Measurements from ENCODE around the gene PDZK1.
A peak's percentile ranks its signal among the peaks of the same experiment; 100 is the strongest.
"Not testable (repeated sequence)": the region's sequence is repeated elsewhere in the genome, so short reads cannot be mapped to it uniquely, and the experiment has no call there.

Gene PDZK1

DNA sequence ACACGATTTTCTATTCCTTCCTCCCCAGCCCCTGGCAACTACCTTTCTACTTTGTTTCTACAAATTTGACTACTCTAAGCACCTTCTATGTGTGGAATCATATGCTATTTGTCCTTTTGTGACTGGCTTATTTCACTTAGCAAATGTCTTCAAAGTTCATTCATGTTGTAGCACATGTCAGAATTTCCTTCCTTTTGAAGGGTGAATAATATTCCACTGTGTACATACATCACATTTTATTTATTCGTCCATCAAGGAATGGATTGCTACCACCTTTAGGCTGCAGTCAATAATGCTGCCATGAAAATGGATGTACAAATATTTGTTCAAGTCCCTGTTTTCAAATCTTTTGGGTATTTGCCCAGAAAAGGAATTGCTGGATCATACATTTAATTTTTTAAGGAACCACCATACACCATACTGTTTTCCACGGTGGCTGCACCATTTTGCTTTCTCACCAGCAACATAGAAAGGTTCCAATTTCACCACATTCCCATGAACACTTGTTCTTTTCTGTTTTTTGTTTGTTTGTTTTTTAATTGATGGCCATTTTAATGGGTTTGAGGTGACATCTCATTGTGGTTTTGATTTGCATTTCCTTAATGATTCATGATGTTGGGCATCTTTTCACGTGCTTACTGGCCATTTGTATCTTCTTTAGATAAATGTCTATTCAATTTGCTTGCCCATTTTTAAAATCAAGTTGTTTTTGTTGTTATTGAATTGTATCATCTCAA, 3.3 kb upstream of the PDZK1 start:
- DNase-seq: no peak

GRCh38 chr1:145708063-145708462, 895 bp upstream of the PDZK1 start:
- DNase-seq: no peak

DNA sequence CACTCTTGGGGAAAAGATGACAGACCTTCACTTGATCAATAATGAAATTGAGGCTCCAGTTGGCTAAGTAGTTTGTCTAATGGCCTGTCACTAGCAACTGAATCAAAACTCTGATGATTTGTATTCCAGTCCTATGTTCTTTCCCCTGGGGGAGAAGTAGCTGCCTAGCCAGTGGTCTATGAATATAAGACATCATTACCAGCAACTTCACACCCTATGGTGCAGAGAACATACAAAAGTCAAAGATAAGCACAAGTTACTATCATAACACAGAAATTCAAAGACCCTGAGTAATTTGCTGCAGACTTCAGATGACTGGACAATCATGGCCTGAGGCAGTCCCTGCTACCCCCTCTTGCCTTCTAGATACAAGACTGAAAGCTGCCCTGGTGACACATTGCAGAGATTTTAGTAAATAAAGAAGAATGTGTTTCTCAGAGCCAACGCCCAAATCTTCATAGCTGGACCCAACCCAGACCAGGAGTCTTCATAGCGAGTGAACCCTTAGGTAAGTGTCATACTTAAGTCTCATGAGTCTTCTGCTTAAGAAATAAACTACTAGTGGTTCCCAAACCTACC, 993 bp downstream of the PDZK1 start:
- DNase-seq: no peak

GRCh38 chr1:145705622-145706021, 1.5 kb downstream of the PDZK1 start:
- no peak for DNase-seq

DNA sequence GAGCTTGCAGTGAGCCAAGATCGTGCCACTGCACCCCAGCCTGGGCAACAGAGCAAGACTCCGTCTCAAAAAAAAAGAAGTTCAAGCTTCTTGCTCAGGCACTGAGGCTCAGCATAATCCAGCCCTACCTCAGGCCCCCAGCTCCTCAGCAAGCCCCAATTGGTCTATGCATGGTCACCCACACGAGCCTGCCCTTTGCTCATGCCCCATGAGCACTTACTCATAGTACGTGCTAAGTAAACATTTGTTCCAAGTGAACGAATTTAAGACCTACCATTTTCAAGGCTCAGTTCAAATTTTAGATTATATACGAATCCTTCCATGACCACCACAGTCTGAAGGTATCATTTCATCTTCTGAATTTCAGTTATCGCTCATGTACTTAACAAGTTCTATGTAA, 4.3 kb downstream of the PDZK1 start:
- DNase-seq: no peak

GRCh38 chr1:145702052-145702451, 5.1 kb downstream of the PDZK1 start:
- no peak for DNase-seq

DNA sequence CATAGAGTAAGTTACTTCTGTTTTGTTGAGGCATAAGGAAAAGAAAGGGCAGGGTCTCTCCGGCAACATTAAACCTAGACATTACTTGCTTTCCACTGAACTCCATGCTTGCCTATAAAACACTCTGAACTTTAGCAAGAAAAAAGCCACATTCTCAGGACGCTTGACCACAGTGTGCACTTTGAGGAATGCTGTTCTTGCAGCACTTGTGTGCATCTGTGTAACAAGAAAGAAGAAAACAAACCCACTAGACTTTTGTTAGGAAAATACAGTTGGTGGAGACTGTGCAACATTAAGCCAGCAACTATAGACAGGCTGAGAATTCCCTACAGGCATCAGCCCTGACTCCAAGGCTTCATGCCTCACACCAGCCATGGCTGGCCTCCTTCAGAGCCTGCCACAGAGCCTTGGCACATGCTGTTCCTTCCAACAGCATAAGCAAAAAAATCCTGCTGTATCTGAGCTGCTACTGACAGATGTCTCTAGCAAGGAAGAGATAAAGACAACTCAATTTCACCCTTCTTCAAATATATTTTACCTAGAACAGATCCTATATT, 5.8 kb downstream of the PDZK1 start:
- DNase-seq: no peak

GRCh38 chr1:145696630-145696960, 10.6 kb downstream of the PDZK1 start:
- DNase-seq: no peak

DNA sequence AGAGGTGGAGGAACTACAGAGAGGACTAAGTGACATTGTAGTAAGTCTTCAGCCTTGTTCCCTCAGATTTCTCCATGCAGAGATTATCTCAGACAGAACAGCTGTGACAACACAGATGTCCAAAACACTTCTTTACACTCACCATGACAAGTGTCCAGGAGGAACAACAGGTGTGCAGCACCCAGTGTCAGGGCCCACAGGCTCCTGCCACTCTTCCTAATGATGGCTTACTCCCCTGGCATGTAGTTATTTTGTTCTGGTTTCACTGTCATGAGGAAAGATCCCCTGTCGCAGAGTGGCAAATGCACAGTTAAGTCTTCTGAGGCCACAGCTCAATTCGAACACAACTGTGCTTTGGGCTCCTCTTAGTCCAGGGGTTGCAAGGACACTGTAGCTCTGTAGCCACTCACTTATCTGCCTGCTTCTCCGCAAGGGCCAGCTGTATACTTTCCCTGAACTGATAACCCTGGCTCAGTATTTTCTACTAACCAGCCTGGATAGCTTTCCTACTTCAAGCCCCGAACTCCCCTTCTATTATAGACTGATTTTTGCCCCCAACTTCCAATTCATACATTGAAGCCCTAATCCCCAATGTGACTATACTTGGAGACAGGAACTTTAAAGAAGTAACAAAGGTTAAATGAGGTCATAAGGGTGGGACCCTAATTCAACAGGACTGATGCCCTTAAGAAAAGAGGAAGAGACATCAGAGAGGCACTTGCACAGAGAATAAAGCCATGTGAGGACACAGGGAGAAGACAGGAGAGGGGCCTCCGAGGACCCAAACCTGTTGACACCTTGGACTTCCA, 11.1 kb downstream of the PDZK1 start:
- DNase-seq: no peak

- no peak for DNase-seq
These were observed 14.3 kb downstream of the PDZK1 start for GRCh38 chr1:145692785-145693443.

DNA sequence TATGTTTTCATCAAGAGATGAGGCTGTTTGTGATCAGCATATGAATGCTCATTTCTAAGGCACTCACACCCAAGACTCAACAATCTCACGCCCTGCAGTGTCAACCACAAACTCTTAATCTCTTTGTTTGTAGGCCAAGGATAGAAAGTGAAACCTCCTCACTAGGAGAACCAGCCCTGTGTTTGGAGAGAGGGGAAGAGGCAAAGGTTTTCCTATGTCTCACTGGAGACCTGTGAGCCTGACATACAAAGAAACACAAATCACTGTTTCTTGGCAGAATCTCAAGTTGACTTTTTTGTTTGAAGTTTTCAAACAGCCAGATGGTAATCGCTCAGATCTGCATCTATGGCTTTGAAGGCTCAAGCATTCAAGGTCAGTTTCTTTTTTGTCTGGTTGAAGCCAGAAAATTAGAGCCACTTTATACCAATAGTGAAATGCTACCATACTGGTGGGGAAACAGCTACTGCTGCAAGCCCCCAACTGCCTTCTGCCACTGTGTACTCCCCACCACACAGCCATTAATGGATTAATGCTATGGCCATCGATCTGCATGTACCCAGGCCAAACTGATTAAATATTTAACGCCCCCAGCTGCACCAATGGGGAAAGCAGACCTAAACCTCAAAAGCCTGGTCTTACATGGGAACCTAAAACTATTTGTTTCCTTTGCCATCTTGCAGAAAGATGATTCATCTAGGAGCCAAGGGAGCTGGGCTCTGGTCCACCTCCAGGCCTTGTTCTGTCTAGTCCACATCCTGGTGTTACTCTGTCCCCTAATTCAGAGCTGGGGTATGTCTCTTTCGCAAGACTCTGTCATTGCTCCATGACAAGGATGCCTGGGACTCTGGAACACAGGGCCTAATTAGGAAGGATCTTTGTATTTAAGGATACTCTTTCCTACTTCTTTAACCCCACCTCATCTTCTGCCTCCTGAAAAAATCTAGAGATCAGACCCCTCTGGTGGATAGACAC, 16.3 kb downstream of the PDZK1 start:
- peak; percentile 35 for DNase-seq

DNA sequence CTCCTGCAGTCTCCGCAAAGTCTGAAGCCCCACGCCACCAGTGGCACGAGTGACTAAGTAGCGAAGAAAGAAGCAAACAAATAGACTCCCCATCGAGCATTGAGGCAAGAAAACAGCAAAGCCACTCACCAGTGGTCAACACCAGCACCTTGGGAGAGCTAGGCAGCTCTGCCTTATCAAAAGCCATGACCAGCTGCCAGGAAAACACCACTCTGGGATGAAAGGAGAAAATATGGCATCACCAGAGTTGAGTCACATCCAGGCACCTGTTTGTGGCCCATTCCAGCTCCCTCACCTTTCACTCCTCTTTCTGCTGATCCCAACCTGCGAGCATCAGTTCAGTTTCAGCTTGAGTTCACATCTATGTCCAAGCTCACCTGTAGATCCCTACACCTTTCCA, 17.2 kb downstream of the PDZK1 start:
- DNase-seq: no peak

- DNase-seq: no peak
These were observed 18.2 kb downstream of the PDZK1 start for GRCh38 chr1:145688924-145689323.

DNA sequence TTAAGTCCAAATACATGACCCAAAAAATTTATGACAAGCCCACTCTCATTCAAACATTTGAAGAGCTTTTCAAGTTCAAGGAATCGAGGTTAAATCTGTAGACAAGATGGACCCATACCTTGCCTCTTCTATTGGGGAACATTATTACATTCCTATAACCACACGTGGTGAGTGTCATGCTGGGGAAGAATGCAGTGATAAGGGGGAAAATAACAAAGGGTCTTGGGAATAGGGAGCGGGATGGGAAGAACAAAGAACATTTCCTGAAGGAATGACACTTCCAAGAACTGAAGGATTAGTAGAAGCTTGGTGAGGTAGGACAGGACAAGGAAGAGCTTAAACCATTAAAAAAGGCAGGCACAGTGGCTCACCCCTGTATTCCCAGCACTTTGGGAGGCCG, 18.8 kb downstream of the PDZK1 start:
- no peak for DNase-seq

- not testable (repeated sequence) for DNase-seq
These were observed 21.1 kb downstream of the PDZK1 start for GRCh38 chr1:145686078-145686477.

- not testable (repeated sequence) for DNase-seq
These were observed 22.3 kb downstream of the PDZK1 start for GRCh38 chr1:145684858-145685257.

DNA sequence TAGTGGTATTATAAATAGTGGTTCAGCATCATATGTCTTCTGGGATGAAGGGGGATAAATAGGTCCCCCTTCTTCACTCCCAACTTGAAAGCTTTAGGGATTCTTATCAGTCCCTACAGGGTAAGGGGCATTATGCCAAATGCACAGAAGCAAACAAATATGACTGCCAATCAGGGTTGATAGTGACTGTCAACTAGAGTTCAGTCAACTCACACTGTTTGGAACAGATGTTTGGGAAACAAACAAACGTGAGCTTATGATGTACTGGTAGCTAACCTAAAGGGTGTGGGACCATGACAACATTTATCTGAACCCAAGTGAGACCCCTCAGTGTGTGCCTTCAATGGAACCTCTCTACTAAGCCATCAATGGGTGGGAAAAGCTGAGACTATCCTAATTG, 34.0 kb downstream of the PDZK1 start:
- not testable (repeated sequence) for DNase-seq

DNA sequence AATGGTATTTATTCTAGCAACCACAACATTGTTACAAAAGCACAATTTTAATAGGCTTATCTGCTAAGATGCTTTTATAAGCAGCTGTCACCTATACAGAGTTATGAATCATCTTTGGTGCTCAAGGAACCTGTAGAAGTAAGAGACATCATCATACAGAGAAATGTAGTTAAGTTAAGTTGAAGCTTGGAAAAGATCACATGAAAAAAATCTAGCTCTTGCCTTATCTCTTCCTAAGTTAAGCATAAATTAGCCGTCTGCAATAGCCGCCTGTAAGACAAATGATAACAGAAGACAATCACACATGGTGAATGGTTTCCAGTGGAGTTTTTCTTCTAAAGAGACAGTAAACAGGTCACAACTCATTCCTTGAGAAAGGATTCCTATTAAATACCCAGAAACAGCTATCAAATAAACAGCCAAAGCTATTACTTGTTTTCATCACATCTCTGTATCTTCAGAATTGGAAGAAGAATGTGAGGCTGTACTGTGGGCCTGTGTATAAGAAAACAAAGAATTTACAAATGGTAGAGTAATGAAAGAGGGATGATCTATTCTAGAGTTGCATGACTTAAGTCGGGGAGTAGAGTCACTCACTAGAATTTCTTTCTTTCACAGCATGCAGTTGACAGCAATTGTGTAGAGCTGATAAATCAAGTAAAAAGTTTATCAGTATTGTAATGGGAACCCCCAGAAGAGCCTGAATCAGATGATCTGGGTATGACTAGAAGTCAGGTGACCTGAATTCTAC, 36.0 kb downstream of the PDZK1 start:
- DNase-seq: not testable (repeated sequence)

- DNase-seq: not testable (repeated sequence)
These were observed 42.2 kb downstream of the PDZK1 start for GRCh38 chr1:145665015-145665414.

DNA sequence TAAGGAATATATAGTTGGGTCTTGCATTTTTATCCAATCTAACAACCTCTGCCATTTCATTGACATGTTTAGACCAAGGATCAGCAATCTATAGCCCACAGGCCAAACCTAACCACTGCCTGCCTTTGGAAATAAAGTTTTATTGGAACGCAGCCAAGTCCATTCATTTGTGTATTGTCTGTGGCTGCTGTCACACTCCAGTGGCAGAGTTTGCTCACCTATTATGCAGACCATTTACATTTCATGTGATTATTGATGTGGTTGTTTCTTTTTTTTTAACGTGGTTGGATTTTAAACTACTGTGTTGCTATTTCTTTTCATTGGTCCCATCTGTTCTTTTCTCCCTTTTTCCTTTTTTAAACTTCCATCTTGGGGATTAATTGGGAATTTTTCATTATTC, 44.7 kb downstream of the PDZK1 start:
- DNase-seq: not testable (repeated sequence)
